ENCODE measurements around the gene TFDP1.
"Not testable (repeated sequence)": the region's sequence is repeated elsewhere in the genome, so short reads cannot be mapped to it uniquely, and the experiment has no call there.

TFDP1 gene

DNA sequence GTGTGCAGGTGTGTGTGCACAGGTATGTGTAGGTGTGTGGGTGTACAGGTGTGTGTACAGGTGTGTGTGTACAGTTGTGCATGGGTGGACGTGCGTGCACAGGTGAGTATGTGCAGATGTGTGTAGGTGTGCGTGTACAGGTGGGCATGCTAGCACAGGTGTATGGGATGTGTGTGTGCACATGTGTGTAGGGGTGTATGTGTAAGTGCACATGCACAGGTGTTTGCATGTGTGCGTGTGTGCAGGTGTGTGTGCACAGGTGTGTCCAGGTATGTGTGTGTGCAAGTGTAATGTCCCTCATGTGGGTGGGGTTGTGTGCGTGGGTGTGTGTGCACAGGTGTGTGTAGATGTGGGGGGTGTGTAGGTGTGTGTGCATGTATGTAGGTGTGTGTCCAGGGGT, 27.5 kb upstream of the TFDP1 start:
- H3K9me3 ChIP-seq (ENCODE audit: control insufficient read depth, insufficient read depth, low read length) = no peaks in the 10 kb centered on the region
- H3K4me1 ChIP-seq (ENCODE audit: insufficient read depth, low read length) = 0 out of 2 replicates have a peak, but pooled peaks cover 4% of the 10 kb centered on the region
- no peak overlapping the region for H3K9ac ChIP-seq (ENCODE audit: low read depth, low read length)
- no peaks in the 10 kb centered on the region for H3K36me3 ChIP-seq (ENCODE audit: insufficient read depth, low read length)

DNA sequence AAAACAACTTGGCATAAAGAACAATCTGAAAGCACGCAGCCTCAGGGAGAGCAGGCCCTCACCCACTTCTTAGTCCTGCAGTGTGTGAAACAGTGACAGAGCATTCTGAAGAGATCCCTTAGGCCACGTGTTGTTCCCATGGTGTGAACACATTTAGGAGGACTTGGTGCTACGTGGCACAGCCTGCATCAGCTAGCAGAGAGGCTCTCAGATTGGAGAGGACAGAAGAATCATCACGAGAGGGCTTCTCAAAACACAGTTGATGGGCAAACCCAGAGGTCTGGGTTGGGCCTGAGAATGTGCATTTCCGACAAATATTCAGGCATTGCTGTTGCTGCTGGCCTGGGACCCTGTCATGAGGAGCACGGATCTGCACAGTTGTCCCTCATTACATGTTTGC, 26.1 kb upstream of the TFDP1 start:
- 0 out of 2 replicates have a peak, but pooled peaks cover 4% of the 10 kb centered on the region for H3K4me1 ChIP-seq (ENCODE audit: insufficient read depth, low read length)
- H3K36me3 ChIP-seq (ENCODE audit: insufficient read depth, low read length) = no peaks in the 10 kb centered on the region
- H3K9me3 ChIP-seq (ENCODE audit: control insufficient read depth, insufficient read depth, low read length) = no peaks in the 10 kb centered on the region
- no peak overlapping the region for H3K9ac ChIP-seq (ENCODE audit: low read depth, low read length)

DNA sequence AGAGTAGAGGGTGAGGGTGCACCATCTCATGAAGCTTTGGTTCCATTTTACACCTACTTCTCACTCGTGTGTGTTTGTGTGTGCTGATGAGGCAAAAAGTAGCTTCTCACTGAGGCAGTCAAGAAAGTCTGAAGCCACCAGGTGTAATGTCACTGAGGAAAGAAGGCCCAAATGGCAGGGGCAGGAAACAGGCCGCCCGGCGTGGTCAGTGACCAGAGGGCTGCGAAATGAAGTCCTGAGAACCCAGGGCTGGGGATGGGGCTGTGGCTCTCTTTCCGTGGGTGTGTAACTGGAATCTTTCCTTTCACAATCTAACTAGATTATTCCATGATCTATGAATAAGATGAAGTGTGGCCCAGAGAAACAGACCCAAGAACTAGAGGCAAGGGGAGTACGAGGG, 25.5 kb upstream of the TFDP1 start:
- Histone ChIP-seq H3K4me1 (ENCODE audit: insufficient read depth, low read length) (0 out of 2 replicates have a peak, but pooled peaks cover 4% of the 10 kb centered on the region), H3K9ac (ENCODE audit: low read depth, low read length) (no peak overlapping the region), H3K36me3 (ENCODE audit: insufficient read depth, low read length) (no peaks in the 10 kb centered on the region), H3K9me3 (ENCODE audit: control insufficient read depth, insufficient read depth, low read length) (no peaks in the 10 kb centered on the region)

DNA sequence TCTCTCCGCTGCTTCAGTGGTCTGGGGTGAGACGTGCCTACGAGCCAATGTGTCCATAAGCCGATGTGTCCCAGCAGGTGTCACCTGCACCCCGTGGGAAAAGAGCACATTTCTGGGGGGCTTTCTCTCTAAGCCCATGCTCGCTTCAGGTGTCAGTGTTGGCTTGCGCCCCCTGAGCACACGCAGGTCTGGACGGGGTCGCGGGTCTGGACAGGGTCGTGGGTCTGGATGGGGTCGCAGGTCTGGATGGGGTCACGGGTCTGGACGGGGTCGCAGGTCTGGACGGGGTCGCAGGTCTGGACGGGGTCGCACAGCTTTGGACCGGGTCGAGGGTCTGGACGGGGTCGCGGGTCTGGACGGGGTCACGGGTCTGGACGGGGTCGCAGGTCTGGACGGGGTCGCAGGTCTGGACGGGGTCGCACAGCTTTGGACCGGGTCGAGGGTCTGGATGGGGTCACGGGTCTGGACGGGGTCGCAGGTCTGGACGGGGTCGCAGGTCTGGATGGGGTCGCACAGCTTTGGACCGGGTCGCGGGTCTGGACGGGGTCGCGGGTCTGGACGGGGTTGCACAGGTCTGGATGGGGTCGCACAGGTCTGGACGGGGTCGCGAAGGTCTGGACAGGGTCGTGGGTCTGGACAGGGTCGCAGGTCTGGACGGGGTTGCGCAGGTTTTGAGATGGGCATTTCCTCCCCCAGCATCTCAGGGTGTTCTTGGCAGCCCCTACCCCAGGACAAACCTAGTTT, 24.5 kb upstream of the TFDP1 start:
- H3K9me3 ChIP-seq (ENCODE audit: control insufficient read depth, insufficient read depth, low read length) = no peaks in the 10 kb centered on the region
- H3K9ac ChIP-seq (ENCODE audit: low read depth, low read length) = no peak overlapping the region
- 0 out of 2 replicates have a peak, but pooled peaks cover 4% of the 10 kb centered on the region for H3K4me1 ChIP-seq (ENCODE audit: insufficient read depth, low read length)
- H3K36me3 ChIP-seq (ENCODE audit: insufficient read depth, low read length) = no peaks in the 10 kb centered on the region

DNA sequence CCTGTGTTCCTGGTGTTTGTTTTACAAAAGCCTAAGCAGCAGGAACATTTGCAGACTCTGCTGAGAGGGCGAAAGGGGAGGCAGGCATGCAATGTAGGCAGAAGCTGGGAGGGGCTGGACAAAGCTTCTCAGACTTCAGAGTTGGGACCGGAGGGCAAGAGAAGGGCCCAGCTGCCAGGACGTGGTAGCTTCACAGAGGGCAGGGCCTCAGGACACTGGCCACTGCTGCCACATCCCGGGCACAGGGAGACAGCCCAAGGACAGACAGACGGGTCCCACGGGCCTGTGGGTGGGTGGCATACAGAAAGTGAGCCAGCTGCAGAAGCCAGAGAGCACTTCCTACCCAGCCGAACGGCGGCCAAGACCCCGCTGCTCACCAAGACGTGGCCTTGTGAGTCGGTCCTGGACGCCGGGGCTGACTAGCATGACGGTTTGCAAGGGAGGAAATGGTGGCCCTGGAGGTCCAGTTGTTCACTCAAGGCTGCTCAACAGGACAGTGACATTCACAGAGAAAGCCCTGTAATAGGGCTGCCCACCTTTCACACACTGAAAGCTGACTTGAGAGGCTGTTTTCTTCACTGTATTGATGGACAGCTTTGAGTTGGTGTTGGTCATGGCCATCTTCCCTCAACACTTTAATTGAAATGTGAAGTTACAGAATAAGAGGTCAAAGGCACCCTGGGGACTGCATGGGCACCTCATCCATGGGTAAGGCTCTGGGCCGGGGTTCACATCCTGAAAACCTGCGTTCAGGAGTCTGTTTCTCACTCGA, 23.7 kb upstream of the TFDP1 start:
- no peak overlapping the region for H3K9ac ChIP-seq (ENCODE audit: low read depth, low read length)
- H3K9me3 ChIP-seq (ENCODE audit: control insufficient read depth, insufficient read depth, low read length) = no peaks in the 10 kb centered on the region
- H3K4me1 ChIP-seq (ENCODE audit: insufficient read depth, low read length) = 0 out of 2 replicates have a peak, but pooled peaks cover 4% of the 10 kb centered on the region
- H3K36me3 ChIP-seq (ENCODE audit: insufficient read depth, low read length) = no peaks in the 10 kb centered on the region

DNA sequence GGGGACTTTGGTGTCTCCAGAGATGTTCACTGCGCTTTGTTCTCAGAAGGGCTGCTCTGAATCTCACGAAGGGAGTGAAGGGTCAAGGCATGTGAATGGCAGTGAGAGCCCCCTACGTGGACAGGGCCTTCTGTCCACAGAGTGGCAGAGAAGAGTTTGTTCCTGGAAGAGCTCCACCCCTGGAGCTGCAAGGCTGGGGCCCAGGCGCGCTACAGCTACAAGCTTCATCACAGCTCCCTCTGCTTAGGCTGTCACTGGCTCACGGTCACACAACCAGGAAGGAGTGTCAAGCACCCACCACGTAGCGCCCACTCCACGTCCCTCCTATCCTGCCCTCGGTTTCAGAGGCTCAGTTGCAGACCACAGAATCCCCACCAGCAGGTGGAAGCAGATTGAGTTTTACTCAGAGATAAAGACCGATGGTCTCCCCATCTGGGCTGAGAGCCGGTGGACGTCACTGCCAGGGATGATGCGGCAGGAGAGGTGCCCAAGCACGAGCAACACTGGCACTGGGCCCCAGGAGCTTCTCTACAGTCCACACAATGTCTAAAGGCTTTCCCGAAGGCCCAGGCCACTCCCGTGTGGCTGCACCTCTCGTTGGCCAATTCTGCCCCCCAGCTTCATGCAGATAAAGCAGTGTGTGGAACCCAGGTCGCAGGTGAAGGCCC, 23.0 kb upstream of the TFDP1 start:
- Histone ChIP-seq H3K36me3 (ENCODE audit: insufficient read depth, low read length) (no peaks in the 10 kb centered on the region), H3K9me3 (ENCODE audit: control insufficient read depth, insufficient read depth, low read length) (no peaks in the 10 kb centered on the region), H3K9ac (ENCODE audit: low read depth, low read length) (no peak overlapping the region), H3K4me1 (ENCODE audit: insufficient read depth, low read length) (0 out of 2 replicates have a peak, but pooled peaks cover 4% of the 10 kb centered on the region)

DNA sequence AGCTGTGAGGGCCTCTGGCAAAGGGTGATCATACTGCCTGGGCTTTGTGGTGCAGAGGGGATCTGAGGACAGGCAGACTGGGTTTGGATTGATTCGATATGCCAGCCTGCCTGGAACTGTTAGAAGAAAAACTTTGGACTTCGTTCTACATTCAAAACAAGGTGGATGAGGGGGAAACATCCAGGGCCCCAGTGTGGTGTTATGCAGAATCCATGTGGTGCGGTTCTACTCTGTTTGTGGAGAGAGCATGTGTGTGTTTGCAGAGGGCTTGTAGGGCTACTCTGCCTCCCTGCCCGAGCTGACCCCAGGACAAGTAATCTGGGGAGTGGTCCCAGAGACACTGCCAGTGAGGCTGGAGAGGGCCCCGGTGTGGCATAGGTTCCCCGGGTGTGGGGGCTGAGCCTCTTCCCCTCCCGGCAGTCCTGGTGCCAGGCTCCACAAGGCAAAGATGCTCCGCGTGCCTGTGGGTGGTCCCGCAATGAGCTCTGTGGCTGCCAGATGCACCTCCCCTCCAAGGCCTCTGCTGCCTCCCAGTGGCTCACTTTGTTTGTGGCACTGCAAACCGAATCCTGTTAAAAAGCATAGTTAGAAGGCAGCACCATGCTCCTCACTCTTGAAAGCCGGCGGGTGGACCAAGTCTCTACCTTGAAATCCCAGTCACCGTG, 22.3 kb upstream of the TFDP1 start:
- Histone ChIP-seq H3K9ac (ENCODE audit: low read depth, low read length) (no peak overlapping the region), H3K4me1 (ENCODE audit: insufficient read depth, low read length) (0 out of 2 replicates have a peak, but pooled peaks cover 4% of the 10 kb centered on the region), H3K36me3 (ENCODE audit: insufficient read depth, low read length) (no peaks in the 10 kb centered on the region), H3K9me3 (ENCODE audit: control insufficient read depth, insufficient read depth, low read length) (no peaks in the 10 kb centered on the region)

DNA sequence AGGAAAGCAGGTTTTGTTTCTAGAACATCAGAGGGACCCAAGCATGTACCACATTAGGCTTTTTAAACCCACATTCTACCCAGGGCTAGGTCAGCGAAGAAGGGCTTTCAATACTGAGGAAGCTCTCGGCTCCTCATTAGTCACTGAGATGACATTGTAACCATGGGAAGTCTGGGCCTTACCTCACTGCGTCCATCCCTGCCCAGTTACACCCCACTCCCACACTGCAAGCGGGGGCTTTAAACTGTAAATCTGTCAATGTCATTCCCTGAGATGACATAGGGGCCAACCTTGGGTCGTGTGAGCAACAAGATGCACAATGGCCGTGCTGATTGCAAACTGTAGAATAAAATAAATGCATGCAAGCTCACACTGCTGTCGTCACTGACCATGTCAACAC, 21.7 kb upstream of the TFDP1 start:
- Histone ChIP-seq H3K9ac (ENCODE audit: low read depth, low read length) (no peak overlapping the region), H3K4me1 (ENCODE audit: insufficient read depth, low read length) (0 out of 2 replicates have a peak, but pooled peaks cover 4% of the 10 kb centered on the region)

DNA sequence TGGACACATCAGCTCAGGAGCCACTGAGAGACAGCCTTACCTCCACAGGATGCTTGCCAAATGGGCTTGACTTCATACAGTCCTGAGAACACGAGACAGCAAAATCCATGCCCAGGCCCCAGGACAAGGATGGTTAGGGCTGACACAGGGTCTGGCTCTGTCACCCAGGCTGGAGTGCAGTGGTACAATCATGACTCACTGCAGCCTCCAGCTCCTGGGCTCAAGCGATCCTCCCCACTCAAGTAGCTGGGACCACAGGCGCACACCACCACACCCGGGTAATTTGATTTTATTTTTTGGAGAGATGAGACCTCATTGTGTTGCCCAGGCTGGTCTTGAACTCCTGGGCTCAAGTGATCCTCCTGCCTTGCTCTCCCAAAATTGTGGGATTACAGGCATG, 21.0 kb upstream of the TFDP1 start:
- not testable (repeated sequence) for H3K9ac ChIP-seq (ENCODE audit: low read depth, low read length); H3K4me1 ChIP-seq (ENCODE audit: insufficient read depth, low read length); H3K9me3 ChIP-seq (ENCODE audit: control insufficient read depth, insufficient read depth, low read length); H3K36me3 ChIP-seq (ENCODE audit: insufficient read depth, low read length)

More for the DNA sequence above, 21.7 kb upstream of the TFDP1 start:
- no peaks in the 10 kb centered on the region for H3K9me3 ChIP-seq (ENCODE audit: control insufficient read depth, insufficient read depth, low read length)
- H3K36me3 ChIP-seq (ENCODE audit: insufficient read depth, low read length) = no peaks in the 10 kb centered on the region

DNA sequence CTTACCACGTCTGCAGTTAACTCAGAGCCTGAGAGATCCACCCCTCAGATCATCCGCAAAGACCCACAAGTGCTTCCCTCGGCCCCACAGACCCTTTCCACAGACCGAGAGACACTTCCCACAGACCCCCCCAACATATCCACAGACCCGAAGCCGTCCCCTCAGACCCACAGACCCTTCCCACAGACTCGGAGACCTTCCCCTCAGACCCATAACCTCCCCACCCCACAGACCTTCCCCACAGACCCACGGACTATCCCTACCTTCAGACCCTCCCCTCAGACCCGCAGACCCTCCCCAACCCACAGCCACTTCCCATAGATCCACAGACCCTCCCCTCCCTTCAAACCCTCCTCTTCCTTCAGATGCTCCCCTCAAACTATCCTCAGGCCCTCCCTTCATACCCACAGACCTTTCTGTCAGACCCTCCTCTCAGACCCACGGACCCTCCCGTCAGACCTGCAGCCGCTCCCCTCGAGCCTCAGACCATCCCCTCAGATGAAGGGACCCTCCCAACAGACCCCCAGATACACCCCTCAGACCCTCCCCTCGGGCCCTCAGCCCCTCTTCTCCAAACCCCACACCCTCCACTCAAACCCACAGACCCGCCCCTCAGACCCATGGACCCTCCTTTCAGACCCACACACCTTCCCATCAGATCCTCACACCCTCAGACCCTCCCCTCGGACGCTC, 20.1 kb upstream of the TFDP1 start:
- 0 out of 2 replicates have a peak, but pooled peaks cover 4% of the 10 kb centered on the region for H3K4me1 ChIP-seq (ENCODE audit: insufficient read depth, low read length)
- H3K9ac ChIP-seq (ENCODE audit: low read depth, low read length) = no peak overlapping the region
- no peaks in the 10 kb centered on the region for H3K36me3 ChIP-seq (ENCODE audit: insufficient read depth, low read length)
- H3K9me3 ChIP-seq (ENCODE audit: control insufficient read depth, insufficient read depth, low read length) = no peaks in the 10 kb centered on the region

DNA sequence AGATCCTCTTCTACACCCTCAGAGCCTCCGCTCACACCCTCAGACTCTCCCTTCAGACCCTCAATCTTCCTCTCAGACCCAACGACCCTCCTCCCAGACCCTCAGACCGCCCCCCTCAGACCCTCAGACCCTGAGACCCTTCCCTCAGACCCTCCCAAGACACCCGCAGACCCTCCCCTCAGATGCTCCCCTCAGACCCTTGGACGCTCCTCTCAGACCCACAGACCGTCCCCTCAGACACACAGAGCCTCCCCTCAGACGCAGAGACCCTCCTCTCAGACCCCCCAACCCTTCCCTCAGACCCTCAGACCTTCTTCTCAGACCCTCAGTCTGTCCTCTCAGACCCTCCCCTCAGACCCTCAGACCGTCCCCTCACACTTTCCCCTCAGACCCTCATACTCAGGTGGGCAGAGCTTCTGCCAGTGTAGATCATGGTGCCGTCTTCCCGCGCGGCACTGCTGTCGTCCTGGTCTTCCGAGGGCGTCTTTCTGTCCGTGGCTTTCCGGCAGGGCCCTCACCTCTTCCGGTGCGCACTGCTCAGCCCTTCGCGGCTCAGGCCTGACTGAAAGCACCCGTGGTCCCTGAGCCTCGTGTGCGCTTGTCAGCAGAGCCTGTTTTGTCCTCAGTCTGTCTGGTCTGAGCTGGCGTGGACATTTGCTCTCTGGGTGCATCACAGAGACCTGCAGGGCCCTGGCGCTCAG, 18.9 kb upstream of the TFDP1 start:
- H3K9ac ChIP-seq (ENCODE audit: low read depth, low read length) = no peak overlapping the region
- H3K4me1 ChIP-seq (ENCODE audit: insufficient read depth, low read length) = 0 out of 2 replicates have a peak, but pooled peaks cover under 1% of the 10 kb centered on the region
- no peaks in the 10 kb centered on the region for H3K36me3 ChIP-seq (ENCODE audit: insufficient read depth, low read length)
- H3K9me3 ChIP-seq (ENCODE audit: control insufficient read depth, insufficient read depth, low read length) = no peaks in the 10 kb centered on the region

DNA sequence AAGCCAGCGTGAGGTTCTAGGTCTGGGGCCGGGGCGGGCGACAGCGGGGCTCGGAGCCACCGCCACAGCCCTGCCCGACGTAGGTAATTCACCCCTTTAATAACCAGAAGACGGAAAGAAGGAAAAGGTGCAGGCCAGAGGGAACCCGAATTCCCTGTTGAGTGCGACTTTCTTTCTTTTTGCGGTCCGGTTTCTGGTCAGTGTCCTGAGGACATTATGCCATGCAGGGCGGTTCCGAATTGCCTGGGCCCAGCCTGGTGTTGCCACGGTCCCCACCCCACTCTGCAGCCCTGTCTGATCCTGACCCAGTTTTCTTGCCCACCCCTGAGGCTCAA, 18.4 kb upstream of the TFDP1 start:
- Histone ChIP-seq H3K9me3 (ENCODE audit: control insufficient read depth, insufficient read depth, low read length) (no peaks in the 10 kb centered on the region), H3K4me1 (ENCODE audit: insufficient read depth, low read length) (no peaks in the 10 kb centered on the region), H3K36me3 (ENCODE audit: insufficient read depth, low read length) (no peaks in the 10 kb centered on the region), H3K9ac (ENCODE audit: low read depth, low read length) (no peak overlapping the region)

DNA sequence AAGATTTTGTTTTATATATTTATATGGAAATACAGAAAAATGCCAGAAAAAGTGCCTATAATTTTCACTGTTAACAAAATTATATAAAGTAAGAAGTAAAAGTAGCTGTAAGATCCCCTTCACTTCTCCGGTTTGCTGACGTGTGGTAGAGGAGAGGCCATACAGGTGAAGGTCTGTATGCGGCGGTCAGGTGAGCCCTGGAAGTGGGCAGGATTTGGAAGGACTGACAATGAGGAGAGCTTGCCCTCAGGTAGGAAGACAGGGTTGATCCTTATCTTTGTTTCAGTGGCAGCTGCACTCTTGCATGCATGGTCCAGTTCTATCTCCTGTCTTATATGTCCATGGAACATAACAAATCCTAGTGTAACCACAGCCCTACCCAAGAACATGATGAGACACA, 16.9 kb upstream of the TFDP1 start:
- Histone ChIP-seq H3K9me3 (ENCODE audit: control insufficient read depth, insufficient read depth, low read length) (no peaks in the 10 kb centered on the region), H3K4me1 (ENCODE audit: insufficient read depth, low read length) (no peaks in the 10 kb centered on the region), H3K9ac (ENCODE audit: low read depth, low read length) (no peak overlapping the region), H3K36me3 (ENCODE audit: insufficient read depth, low read length) (no peaks in the 10 kb centered on the region)

All from ES-I3 (cell line).